Uterus (tissue), 2 donors: ENCODE measurements around the gene CRIP1.

Source experiments
- CTCF ChIP-seq, 4 experiments: fragments of 200-600 bp in 2 of 4; fragments of 450-650 bp in 2 of 4; sonication (generic) in 2 of 4; IDR thresholded peaks; one replicate each; pipeline ENCODE4 v1.5.1; 2016 to 2019; ENCODE audit warnings: antibody characterized with exemption in 4 of 4, mild to moderate bottlenecking in 2 of 4, moderate library complexity in 1 of 4
- POLR2A ChIP-seq, 2 donors: fragments of 450-650 bp; IDR thresholded peaks; one replicate each; pipeline ENCODE4 v1.6.1; 2016; ENCODE audit warnings: antibody characterized with exemption in 2 of 2, mild to moderate bottlenecking in 1 of 2, moderate library complexity in 1 of 2

GRCh38 chr14:105473677-105474482, 12.8 kb upstream of the CRIP1 start:
- no peak for TF ChIP-seq CTCF (IDR thresholded peaks at IDR 0.05)
- TF ChIP-seq POLR2A (IDR thresholded peaks at IDR 0.05): no peak
